ENCODE data around the gene AGMO.
A peak's percentile ranks its signal among the peaks of the same experiment; 100 is the strongest.

DNA sequence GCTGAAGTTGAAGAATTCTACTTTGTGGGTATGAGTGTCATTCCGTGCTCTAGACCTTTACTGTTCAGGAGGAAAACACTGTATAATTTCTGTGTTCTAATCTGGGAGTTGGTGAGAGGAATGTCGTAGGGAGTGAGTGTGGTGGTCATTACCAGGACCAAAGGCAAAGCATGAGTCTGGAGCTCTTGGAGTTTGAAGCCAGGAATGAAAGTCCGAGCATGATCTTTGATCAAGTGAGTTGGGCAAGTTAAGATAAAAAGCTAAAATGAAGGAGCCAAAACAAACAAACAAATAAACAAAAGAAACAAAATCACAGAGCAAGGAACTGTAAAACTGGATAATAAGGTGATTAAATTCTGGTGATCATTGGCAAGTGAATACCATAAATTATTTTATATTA is 161.4 kb downstream of the AGMO start:
- TF ChIP-seq CTCF (IDR thresholded peaks at IDR 0.05; ENCODE audit: low read depth, low read length, missing input control) (no peak), RAD21 (IDR thresholded peaks at IDR 0.05) (peak in 1 of 2 donors; percentile 15), YY1 (IDR thresholded peaks at IDR 0.05) (no peak), RXRA (IDR thresholded peaks at IDR 0.05) (no peak), ZBTB33 (IDR thresholded peaks at IDR 0.05) (no peak), JUND (IDR thresholded peaks at IDR 0.05) (no peak), TAF1 (conservative IDR thresholded peaks at IDR 0.05) (no peak), ATF3 (IDR thresholded peaks at IDR 0.05) (no peak), GABPA (IDR thresholded peaks at IDR 0.05 in 1 of 2, conservative IDR thresholded peaks at IDR 0.05 in 1 of 2) (no peak), HNF4G (IDR thresholded peaks at IDR 0.05) (peak; percentile 25), FOXA1 (IDR thresholded peaks at IDR 0.05) (no peak), SP1 (IDR thresholded peaks at IDR 0.05) (peak; percentile 19)
- TF ChIP-seq, protein P1, sequence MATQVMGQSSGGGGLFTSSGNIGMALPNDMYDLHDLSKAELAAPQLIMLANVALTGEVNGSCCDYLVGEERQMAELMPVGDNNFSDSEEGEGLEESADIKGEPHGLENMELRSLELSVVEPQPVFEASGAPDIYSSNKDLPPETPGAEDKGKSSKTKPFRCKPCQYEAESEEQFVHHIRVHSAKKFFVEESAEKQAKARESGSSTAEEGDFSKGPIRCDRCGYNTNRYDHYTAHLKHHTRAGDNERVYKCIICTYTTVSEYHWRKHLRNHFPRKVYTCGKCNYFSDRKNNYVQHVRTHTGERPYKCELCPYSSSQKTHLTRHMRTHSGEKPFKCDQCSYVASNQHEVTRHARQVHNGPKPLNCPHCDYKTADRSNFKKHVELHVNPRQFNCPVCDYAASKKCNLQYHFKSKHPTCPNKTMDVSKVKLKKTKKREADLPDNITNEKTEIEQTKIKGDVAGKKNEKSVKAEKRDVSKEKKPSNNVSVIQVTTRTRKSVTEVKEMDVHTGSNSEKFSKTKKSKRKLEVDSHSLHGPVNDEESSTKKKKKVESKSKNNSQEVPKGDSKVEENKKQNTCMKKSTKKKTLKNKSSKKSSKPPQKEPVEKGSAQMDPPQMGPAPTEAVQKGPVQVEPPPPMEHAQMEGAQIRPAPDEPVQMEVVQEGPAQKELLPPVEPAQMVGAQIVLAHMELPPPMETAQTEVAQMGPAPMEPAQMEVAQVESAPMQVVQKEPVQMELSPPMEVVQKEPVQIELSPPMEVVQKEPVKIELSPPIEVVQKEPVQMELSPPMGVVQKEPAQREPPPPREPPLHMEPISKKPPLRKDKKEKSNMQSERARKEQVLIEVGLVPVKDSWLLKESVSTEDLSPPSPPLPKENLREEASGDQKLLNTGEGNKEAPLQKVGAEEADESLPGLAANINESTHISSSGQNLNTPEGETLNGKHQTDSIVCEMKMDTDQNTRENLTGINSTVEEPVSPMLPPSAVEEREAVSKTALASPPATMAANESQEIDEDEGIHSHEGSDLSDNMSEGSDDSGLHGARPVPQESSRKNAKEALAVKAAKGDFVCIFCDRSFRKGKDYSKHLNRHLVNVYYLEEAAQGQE (IDR thresholded peaks at IDR 0.05): no peak
- TF ChIP-seq, protein P2, sequence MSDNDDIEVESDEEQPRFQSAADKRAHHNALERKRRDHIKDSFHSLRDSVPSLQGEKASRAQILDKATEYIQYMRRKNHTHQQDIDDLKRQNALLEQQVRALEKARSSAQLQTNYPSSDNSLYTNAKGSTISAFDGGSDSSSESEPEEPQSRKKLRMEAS (IDR thresholded peaks at IDR 0.05): no peak

Data from liver (tissue), 3 donors.